Effector memory CD8-positive, alpha-beta T cell (primary cell): ENCODE data around the gene DDN.

Experiments used
- ATAC-seq: fragments of 150-1000 bp; cut with Tn5 transposase; replicated peaks from 2 replicates; pipeline ENCODE4 v1.10.0; 2021; ENCODE audit warnings: mild to moderate bottlenecking, moderate library complexity
- DNase-seq, 3 experiments: peaks; one replicate each; pipeline ENCODE4 v3.0.0; 2021
- H3K27ac Mint-ChIP-seq, 2 donors: one replicate each; pipeline ENCODE4 v1.8.0; 2022; ENCODE audit warnings: mild to moderate bottlenecking in 2 of 2, mixed read lengths in 2 of 2, moderate library complexity in 2 of 2
- H3K27me3 Mint-ChIP-seq, 2 donors: one replicate each; pipeline ENCODE4 v1.8.0; 2022; ENCODE audit warnings: mixed read lengths in 2 of 2
- H3K36me3 Mint-ChIP-seq: one replicate; pipeline ENCODE4 v1.8.0; 2022; ENCODE audit warnings: mild to moderate bottlenecking, moderate library complexity, mixed read lengths; ENCODE audit not compliant: insufficient read depth
- H3K4me1 Mint-ChIP-seq, 2 donors: one replicate each; pipeline ENCODE4 v1.8.0; 2022; ENCODE audit warnings: low read depth in 2 of 2, mixed read lengths in 2 of 2
- H3K4me3 Mint-ChIP-seq, 2 donors: one replicate each; pipeline ENCODE4 v1.8.0; 2022; ENCODE audit warnings: mild to moderate bottlenecking in 2 of 2, mixed read lengths in 2 of 2, moderate library complexity in 2 of 2
- H3K9me3 Mint-ChIP-seq, 2 donors: one replicate each; pipeline ENCODE4 v1.8.0; 2022; ENCODE audit warnings: mixed read lengths in 2 of 2

Gene DDN

DNA sequence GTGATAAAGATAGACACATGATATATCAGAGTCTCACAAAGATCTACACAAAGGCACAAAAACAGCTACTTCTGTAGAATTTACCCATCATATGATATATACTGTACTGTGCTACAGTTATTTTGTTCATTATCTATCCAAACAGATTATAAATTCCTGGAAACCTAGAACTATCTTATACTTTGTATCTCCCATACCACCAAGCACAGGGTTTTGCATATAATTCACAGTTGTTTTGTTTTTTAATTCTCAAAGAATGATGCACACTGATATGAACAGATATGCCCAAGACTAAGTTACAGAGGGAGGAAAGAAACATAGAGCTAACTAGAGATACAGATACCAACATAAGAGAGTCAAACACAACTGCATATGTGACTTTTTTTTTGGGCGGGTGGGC is 16.0 kb upstream of the DDN start:
- no peaks in the 10 kb centered on the region for H3K9me3 Mint-ChIP-seq
- ATAC-seq (no peak), DNase-seq (no peak)
- H3K36me3 Mint-ChIP-seq, result peaks cover 68% of the 10 kb centered on the region
- H3K4me1 Mint-ChIP-seq, result peaks cover 29 to 33% of the 10 kb centered on the region in 2 donors
- H3K27me3 Mint-ChIP-seq, result no peaks in the 10 kb centered on the region
- H3K4me3 Mint-ChIP-seq, result no peak overlapping the region
- peak overlapping the region; percentile 38 to 60 for H3K27ac Mint-ChIP-seq

DNA sequence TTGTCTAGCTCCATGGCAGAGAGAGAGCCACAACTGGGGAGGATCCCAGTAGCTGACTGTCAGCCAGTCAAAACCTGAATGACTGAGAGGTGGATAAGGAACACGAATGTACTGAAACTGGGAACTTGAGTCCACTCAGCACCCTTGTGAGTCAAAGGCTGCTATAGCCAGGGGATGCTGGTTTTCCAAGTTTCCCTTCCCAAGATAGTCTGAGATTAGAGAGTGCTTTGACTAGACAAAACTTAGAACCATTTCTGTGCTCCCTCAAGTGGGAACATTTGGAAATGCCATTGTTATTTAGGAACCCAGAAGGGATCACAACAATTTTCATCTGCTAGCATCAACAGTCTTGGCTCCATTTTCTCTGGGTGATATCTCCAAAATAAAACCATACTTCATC is 15.4 kb upstream of the DDN start:
- H3K27me3 Mint-ChIP-seq, result no peaks in the 10 kb centered on the region
- H3K27ac Mint-ChIP-seq, result peak overlapping the region; percentile 57 to 60
- no peak for DNase-seq
- no peaks in the 10 kb centered on the region for H3K9me3 Mint-ChIP-seq
- no peak for ATAC-seq
- H3K36me3 Mint-ChIP-seq, result peaks cover 66% of the 10 kb centered on the region
- H3K4me3 Mint-ChIP-seq, result no peak overlapping the region
- H3K4me1 Mint-ChIP-seq, result peaks cover 24 to 28% of the 10 kb centered on the region in 2 donors

DNA sequence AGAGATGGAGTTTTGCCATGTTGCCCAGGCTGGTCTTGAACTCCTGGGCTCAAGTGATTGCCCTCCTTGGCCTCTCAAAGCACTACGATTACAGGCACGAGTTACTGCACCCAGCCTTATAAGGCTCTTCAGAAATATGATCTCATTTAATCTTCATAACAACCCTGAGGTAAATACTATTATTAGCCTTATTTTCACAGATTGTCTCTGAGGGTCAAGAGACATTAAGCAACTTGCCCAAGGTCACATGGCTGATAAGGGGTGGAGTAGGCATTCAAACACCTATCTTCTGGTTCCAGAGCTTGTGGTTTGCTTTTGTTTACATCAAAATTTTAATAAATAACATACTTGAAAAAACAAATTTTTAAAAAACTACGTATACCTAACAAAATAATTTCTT is 14.3 kb upstream of the DDN start:
- Mint-ChIP-seq H3K27ac (peak overlapping the region in 1 of 2 donors; percentile 57), H3K4me3 (no peak overlapping the region), H3K9me3 (no peaks in the 10 kb centered on the region), H3K27me3 (no peaks in the 10 kb centered on the region), H3K4me1 (peaks cover 19 to 22% of the 10 kb centered on the region in 2 donors), H3K36me3 (peaks cover 66% of the 10 kb centered on the region)
- ATAC-seq (no peak), DNase-seq (no peak)

DNA sequence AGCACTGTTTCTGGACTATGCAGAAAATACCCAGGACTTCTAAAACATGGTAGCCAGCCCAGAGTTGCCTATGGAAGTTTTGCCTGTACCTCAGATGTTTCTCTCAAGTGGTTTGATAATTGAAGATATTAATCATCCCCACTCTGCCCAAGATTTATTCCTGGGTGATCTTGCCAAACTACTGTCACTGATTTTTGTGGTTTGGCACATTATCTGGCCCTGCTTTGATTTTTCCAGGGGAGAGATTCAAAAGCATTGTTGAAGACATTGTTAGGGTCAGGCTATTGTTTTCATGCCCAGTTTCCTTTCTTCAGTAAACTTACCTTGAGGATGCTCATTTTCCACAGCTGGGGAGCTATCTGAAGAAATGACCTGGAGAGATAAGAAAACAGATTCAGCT is 13.6 kb upstream of the DDN start:
- no peak overlapping the region for H3K27ac Mint-ChIP-seq
- peaks cover 14 to 19% of the 10 kb centered on the region in 2 donors for H3K4me1 Mint-ChIP-seq
- peaks cover 63% of the 10 kb centered on the region for H3K36me3 Mint-ChIP-seq
- no peaks in the 10 kb centered on the region for H3K27me3 Mint-ChIP-seq
- ATAC-seq (no peak), DNase-seq (no peak)
- H3K4me3 Mint-ChIP-seq, result no peak overlapping the region
- no peaks in the 10 kb centered on the region for H3K9me3 Mint-ChIP-seq

DNA sequence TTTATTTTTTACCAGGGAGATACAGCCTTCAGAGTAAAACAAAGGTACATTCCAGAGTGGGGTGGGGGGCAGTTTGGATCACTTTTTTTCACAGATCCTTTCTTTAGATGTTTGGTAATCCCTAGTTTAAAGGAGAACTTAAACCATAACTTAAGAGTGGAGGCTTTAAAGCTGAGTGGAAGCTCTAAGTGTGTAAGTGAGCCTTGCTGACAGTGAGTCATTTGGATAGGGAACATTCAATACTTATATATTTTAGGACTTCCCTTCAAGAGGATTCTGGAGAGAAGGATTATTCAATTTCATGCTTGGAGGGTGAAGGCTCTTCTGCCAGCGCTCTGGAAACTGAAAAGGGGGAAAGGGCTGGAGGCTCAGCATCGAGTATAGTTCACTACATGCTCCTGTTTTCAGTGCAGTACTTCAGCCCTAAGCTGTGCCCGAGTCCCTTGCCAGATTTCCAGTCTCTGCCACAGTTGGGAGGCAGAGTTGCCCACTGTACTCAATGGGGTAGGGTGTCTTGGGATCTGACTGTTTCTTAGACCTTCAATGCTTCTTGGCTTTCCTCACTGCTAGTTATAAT is 11.0 kb upstream of the DDN start:
- no peaks in the 10 kb centered on the region for H3K9me3 Mint-ChIP-seq
- no peak overlapping the region for H3K27ac Mint-ChIP-seq
- DNase-seq (no peak), ATAC-seq (no peak)
- peaks cover 58% of the 10 kb centered on the region for H3K36me3 Mint-ChIP-seq
- H3K4me3 Mint-ChIP-seq, result no peak overlapping the region
- H3K27me3 Mint-ChIP-seq, result no peaks in the 10 kb centered on the region
- H3K4me1 Mint-ChIP-seq, result peaks cover 2 to 4% of the 10 kb centered on the region in 2 donors

DNA sequence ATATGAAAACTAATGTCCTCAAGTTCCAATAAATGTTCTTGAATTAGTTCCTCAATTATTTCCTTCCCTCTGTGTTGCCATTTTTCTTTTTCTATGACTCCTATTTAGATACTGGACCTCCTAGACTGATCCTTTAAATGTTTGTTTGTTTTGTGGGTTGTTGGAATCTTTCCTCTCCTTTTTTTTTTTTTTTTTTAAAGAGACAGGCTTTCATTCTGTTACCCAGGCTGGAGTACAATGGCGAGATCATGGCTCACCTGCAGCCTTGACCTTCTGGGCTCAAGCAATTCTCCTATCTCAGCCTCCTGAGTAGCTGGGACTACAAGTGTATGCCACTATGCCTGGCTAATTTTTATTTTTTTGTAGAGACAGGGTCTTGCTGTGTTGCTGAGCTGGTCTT is 9.8 kb upstream of the DDN start:
- Mint-ChIP-seq H3K4me3 (no peak overlapping the region), H3K9me3 (no peaks in the 10 kb centered on the region), H3K27ac (no peak overlapping the region), H3K4me1 (peaks cover 0 to 4% of the 10 kb centered on the region in 2 donors), H3K27me3 (peaks cover 6 to 12% of the 10 kb centered on the region in 2 donors), H3K36me3 (peaks cover 69% of the 10 kb centered on the region)
- ATAC-seq, result no peak
- DNase-seq, result no peak

DNA sequence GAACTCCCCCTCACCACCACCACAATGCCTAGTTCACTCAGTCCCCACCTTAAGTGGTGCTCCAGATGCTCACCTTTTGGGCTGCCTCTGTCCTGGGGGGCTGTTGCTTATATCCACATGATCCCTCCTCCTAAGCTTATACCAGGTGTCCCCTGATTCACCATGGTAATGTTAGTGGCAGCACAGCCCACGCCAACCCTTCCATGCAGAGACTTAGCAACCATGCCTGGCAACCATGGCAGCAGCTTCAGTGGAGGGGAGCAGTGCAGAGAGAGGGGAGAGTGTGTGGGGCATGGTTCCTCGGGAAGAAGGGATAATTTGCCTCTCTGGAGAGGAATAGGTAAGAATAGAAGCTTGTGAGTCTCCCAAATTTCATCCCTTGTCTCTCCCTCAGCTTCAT is 1.2 kb upstream of the DDN start:
- no peak for DNase-seq
- Mint-ChIP-seq H3K4me3 (peak overlapping the region in 1 of 2 donors; percentile 80), H3K9me3 (no peaks in the 10 kb centered on the region), H3K4me1 (peaks cover 30 to 36% of the 10 kb centered on the region in 2 donors), H3K27ac (no peak overlapping the region), H3K36me3 (peaks cover 49% of the 10 kb centered on the region), H3K27me3 (peaks cover 46 to 91% of the 10 kb centered on the region in 2 donors)
- no peak for ATAC-seq

DNA sequence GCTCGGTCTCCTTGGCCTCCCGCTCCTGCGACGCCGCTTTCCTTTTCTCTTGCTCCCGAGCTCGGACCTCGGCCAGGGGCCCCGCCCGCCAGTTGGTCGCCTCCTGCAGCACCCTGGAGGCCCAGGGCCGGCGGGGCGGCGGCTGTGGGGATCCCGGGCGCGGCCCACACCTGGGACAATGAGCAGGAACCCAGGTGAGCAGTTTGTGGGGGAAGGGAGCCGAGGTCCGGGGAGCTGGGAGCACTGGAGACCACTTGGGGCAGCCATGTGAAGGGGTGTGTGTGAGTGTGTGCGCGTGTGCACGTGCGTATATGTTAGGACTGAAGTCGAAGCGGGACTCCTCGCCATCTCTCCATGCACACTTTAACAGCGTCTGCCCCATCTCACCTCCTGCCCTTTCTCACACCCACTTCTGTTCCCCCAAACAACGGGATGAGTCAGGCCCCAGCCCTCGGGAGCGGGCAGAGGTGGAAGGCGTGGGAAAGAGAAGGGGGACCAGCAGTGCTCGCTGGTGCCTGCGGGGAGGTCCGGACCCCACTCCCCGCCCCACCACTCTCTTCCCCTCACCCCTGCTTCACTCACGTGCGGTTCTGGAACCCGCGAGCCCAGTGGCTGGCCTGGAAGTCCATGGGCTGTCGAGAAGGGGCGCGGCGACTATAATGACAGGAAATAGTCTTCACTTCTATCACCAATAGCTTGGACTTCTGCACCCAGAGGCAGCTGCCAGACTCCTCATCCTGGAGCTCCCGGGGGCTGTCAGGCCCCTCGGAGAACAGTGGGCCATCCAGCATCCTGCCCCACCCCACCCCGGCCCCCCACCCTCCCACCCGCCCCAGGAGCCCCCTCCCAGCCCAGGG is 450 bp downstream of the DDN start:
- Mint-ChIP-seq H3K4me1 (peaks cover 33 to 39% of the 10 kb centered on the region in 2 donors), H3K9me3 (no peaks in the 10 kb centered on the region), H3K27me3 (peaks cover 43 to 93% of the 10 kb centered on the region in 2 donors), H3K36me3 (peaks cover 34% of the 10 kb centered on the region), H3K4me3 (peak overlapping the region; percentile 77 to 80), H3K27ac (peak overlapping the region in 1 of 2 donors; percentile 76)
- DNase-seq (peak in 1 of 3 experiments; percentile 27), ATAC-seq (peak; percentile 13)

DNA sequence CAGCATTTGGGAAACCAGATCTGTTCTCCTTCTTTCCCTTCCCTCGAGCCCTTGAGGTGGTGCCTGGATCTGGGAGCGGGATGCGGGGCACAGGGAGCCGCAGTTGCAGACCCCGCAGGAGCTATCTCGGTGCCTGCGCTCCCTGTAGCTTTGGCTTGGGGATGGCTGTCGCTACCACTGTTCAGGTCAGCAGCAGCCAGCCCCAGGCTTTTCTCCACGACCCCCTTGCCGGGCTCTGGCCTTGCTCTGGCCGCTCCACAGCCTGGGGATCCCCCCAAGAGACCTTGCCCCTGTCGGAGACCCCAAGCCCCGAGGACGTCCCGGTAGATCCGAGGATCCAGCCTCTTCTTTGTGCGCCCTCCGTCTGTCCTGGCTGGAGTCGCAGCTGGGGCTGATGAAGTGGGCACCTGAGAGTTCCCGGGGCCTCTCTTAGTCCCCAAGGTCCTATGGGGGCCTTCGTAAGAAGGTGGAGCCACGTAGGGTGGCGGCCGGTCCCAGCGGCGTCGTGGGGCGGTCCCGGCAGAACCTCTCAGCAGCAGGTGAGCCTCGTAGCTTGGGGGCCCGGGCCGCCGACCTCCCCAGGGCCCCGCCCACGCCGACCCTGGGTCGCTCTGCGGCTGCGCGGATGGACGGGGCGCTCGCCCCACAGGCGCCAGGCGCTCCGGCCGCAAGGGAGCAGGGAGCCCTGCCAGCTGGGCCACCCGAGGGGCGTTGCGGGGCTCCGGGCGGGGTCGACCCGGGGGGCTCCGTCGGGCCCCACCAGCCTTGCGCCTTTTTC is 1.3 kb downstream of the DDN start:
- Mint-ChIP-seq H3K27ac (peak overlapping the region; percentile 76 to 77), H3K27me3 (peaks cover 38 to 91% of the 10 kb centered on the region in 2 donors), H3K4me3 (peak overlapping the region; percentile 77 to 80), H3K4me1 (peaks cover 33 to 39% of the 10 kb centered on the region in 2 donors), H3K9me3 (no peaks in the 10 kb centered on the region), H3K36me3 (peaks cover 33% of the 10 kb centered on the region)
- DNase-seq, result peak; percentile 16 to 29 (median 29)
- peak; percentile 33 for ATAC-seq

DNA sequence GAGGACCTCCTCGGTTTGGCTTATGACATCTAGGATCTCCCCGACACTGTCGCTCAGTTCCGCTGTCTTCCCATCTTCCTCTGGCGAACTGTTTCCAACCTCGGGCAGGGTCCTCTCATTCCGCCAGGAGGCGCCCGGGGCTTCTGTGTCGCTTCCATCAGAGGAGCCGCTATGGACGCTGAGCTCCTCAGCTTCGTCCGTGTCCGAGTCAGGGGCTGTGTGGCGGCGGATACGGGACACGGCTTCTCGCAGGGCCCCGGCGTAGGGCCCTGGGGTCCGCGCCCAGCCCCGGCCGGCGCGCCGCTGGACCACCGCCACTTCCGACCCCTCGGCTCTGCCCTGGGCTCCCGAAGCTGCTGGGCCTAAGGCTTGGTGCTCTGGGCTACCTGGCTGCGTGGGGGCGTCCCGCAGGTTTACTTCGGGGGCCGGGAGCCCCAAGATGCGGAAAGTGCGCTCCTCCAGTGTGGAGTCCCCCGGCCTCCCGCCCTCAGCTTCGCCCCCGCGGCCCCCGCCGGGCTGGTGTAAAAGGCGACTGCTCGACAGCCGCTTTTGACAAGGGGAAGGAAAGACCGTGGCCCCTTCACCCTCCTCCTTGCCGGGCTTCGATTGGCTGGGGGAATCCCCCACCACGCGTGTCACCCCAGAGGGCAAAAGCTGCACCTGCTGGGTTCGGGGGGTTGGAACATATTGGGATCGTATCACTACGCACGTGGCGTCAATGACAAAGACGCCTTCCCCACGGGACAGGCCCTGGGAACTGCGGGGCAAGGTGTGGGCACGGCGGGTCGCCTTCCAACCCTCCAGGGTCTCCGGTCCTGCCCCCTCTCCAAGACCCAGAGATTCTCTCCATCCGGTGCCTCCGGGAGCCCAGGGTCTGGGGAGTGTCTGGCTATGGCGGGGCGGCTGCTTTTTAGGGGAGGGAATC is 2.1 kb downstream of the DDN start:
- peak overlapping the region; percentile 65 to 77 for H3K27ac Mint-ChIP-seq
- peak; percentile 63 to 67 (median 66) for DNase-seq
- H3K9me3 Mint-ChIP-seq, result no peaks in the 10 kb centered on the region
- peak; percentile 75 for ATAC-seq
- H3K4me1 Mint-ChIP-seq, result peaks cover 33 to 39% of the 10 kb centered on the region in 2 donors
- H3K4me3 Mint-ChIP-seq, result peak overlapping the region; percentile 74 to 77
- H3K27me3 Mint-ChIP-seq, result peaks cover 30 to 83% of the 10 kb centered on the region in 2 donors
- H3K36me3 Mint-ChIP-seq, result peaks cover 25% of the 10 kb centered on the region

DNA sequence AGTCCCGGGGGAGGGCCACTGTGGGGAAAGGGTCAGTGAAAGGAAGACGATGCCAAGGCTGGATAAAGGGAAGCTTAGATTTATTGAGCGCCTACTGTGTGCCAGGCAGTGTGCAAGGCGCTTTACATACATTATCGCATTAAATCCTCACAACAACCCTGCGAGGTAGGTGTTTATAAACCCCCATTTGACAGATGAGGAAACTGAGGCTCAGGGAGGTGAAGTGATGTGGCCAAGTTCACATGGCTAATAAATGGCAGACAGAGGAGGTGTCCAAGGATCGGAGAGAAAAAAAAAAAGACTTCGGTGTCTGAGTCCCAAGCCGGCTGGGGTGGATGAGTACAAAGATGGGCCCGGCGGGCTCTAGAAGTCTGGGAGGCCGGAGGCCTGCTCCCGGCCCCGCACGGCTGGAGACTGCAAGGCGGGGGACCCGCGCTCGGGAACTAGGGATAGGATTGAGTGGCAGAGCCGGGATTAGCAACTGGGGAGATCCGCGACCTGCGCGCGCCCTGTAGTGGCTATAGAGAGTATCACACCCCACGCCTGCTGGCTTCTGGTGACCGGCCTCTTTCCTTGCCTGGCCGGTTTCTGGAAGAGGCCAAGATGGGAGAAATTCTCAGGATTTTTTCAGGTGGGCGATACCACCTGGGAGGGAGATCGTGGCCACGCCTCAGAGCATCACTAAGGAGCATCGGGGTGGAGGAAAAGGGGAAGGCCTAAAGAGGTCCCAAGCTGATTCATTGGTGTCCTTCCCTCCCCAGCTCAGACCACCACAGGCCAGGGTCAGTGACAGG is 3.9 kb downstream of the DDN start:
- DNase-seq, result peak in 2 of 3 experiments; percentile 39 to 50
- no peak for ATAC-seq
- peaks cover 32 to 34% of the 10 kb centered on the region in 2 donors for H3K4me1 Mint-ChIP-seq
- no peaks in the 10 kb centered on the region for H3K9me3 Mint-ChIP-seq
- H3K27ac Mint-ChIP-seq, result peak overlapping the region; percentile 30 to 79
- H3K27me3 Mint-ChIP-seq, result peaks cover 25 to 76% of the 10 kb centered on the region in 2 donors
- peak overlapping the region; percentile 6 to 52 for H3K4me3 Mint-ChIP-seq
- H3K36me3 Mint-ChIP-seq, result peaks cover 13% of the 10 kb centered on the region
